Transverse colon (tissue), 4 donors: Measurements from ENCODE around the gene SRSF11.

Source experiments
- EP300 ChIP-seq: sonication (generic); formaldehyde crosslinking; IDR thresholded peaks from one replicate; pipeline ENCODE4 v1.6.1; 2017; ENCODE audit warnings: antibody characterized with exemption, low read depth
- POLR2A ChIP-seq: fragments of 450-650 bp; IDR thresholded peaks from one replicate; pipeline ENCODE4 v1.6.1; 2016; ENCODE audit warnings: antibody characterized with exemption, mild to moderate bottlenecking, moderate library complexity
- POLR2AphosphoS5 ChIP-seq, 3 donors: sonication (generic); formaldehyde crosslinking; IDR thresholded peaks; one replicate each; pipeline ENCODE4 v1.6.1; 2016; ENCODE audit warnings: antibody characterized with exemption in 3 of 3
- TF ChIP-seq, protein P1 (sequence below), 5 experiments: fragments of 200-600 bp in 3 of 5; fragments of 450-650 bp in 2 of 5; sonication (generic) in 3 of 5; IDR thresholded peaks; 1 replicate in 2 of 5; 2 replicates in 3 of 5; pipeline ENCODE4 v1.5.1; 2016 to 2017; ENCODE audit warnings: antibody characterized with exemption in 5 of 5, inconsistent platforms in 3 of 5, mild to moderate bottlenecking in 2 of 5, moderate library complexity in 1 of 5

DNA sequence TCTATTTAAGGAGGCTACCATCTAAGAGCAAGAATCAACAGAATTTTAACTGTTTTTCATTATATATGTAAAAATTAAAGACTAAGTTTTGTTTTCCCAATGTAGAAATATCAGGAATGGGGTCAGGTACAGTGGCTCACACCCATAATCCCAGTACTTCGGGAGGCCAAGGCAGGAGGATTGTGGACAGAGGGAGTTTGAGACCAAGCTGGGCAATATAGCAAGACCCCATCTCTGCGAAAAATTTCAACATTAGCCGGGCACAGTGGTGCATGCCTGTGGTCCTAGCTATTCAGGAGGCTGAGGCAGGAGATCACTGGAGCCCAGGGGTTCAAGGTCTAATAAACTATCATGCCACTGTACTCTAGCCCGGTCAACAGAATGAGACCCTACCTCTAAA, 21.1 kb upstream of the SRSF11 start:
- no peak for TF ChIP-seq EP300
- TF ChIP-seq POLR2AphosphoS5 (IDR thresholded peaks at IDR 0.05) = no peak
- TF ChIP-seq, protein P1, sequence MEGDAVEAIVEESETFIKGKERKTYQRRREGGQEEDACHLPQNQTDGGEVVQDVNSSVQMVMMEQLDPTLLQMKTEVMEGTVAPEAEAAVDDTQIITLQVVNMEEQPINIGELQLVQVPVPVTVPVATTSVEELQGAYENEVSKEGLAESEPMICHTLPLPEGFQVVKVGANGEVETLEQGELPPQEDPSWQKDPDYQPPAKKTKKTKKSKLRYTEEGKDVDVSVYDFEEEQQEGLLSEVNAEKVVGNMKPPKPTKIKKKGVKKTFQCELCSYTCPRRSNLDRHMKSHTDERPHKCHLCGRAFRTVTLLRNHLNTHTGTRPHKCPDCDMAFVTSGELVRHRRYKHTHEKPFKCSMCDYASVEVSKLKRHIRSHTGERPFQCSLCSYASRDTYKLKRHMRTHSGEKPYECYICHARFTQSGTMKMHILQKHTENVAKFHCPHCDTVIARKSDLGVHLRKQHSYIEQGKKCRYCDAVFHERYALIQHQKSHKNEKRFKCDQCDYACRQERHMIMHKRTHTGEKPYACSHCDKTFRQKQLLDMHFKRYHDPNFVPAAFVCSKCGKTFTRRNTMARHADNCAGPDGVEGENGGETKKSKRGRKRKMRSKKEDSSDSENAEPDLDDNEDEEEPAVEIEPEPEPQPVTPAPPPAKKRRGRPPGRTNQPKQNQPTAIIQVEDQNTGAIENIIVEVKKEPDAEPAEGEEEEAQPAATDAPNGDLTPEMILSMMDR (IDR thresholded peaks at IDR 0.05) = no peak
- TF ChIP-seq POLR2A = no peak
